WTC11 (cell line): Measurements from ENCODE around the gene RECQL5. TPM values are rescaled to one million over a fixed set of nuclear protein-coding genes. Genes with fewer than 3 reads are reported as not detected.

ENCODE experiments used
- ATAC-seq: fragments of 200-7000 bp; cut with Tn5 transposase; 2 replicates; pipeline ENCODE4 v1.10.0; 2021; ENCODE audit warnings: mild to moderate bottlenecking, moderate library complexity
- CTCF ChIA-PET: fragments of 300-600 bp; sonication (Branson Sonifier 250); formaldehyde crosslinking; loops from one replicate; lab custom pipeline; 2021; ENCODE audit warnings: antibody characterized with exemption; lab: Charles Lee
- POLR2A ChIA-PET: fragments of 350-600 bp; sonication (Branson Sonifier 250); formaldehyde crosslinking; loops from one replicate; lab custom pipeline; 2021; ENCODE audit warnings: antibody characterized with exemption; lab: Charles Lee
- DNase-seq: peaks from one replicate; pipeline ENCODE4 v3.0.0; 2021; ENCODE audit warnings: low spot score
- H3K27ac Mint-ChIP-seq: 2 replicates; pipeline ENCODE4 v1.8.0; 2021; ENCODE audit warnings: mixed read lengths
- H3K27me3 Mint-ChIP-seq: 2 replicates; pipeline ENCODE4 v1.8.0; 2021; ENCODE audit warnings: low read depth, mild to moderate bottlenecking, moderate library complexity, mixed read lengths
- H3K36me3 Mint-ChIP-seq: 2 replicates; pipeline ENCODE4 v1.8.0; 2021; ENCODE audit warnings: mixed read lengths
- H3K4me1 Mint-ChIP-seq: 2 replicates; pipeline ENCODE4 v1.8.0; 2022; ENCODE audit warnings: mixed read lengths
- H3K4me3 Mint-ChIP-seq: 2 replicates; pipeline ENCODE4 v1.8.0; 2021; ENCODE audit warnings: mild to moderate bottlenecking, moderate library complexity, mixed read lengths
- H3K9me3 Mint-ChIP-seq: 2 replicates; pipeline ENCODE4 v1.8.0; 2021; ENCODE audit warnings: mixed read lengths
- GABPB1 ChIP-seq: sonication (generic); formaldehyde crosslinking; IDR thresholded peaks from 2 replicates; pipeline ENCODE4 v1.8.1; 2023; ENCODE audit warnings: mild to moderate bottlenecking, missing genetic modification reagents
- HMGXB4 ChIP-seq: sonication (generic); formaldehyde crosslinking; IDR thresholded peaks from 2 replicates; pipeline ENCODE4 v1.8.1; 2023; ENCODE audit warnings: mild to moderate bottlenecking, moderate library complexity, missing genetic modification reagents
- JUN ChIP-seq: sonication (generic); formaldehyde crosslinking; IDR thresholded peaks from 2 replicates; pipeline ENCODE4 v1.8.0; 2023; ENCODE audit warnings: mild to moderate bottlenecking, missing genetic modification reagents
- PRRX2 ChIP-seq: fragments of 250-450 bp; sonication (Bioruptor Pico); IDR thresholded peaks from 2 replicates; pipeline ENCODE4 v1.8.0; 2021; ENCODE audit warnings: mild to moderate bottlenecking
- STAT6 ChIP-seq: sonication (generic); formaldehyde crosslinking; conservative IDR thresholded peaks from 2 replicates; pipeline ENCODE4 v1.8.1; 2023; ENCODE audit warnings: mild to moderate bottlenecking, low read depth, missing genetic modification reagents, moderate library complexity
- USF2 ChIP-seq: sonication (generic); formaldehyde crosslinking; IDR thresholded peaks from 2 replicates; pipeline ENCODE4 v1.8.1; 2023; ENCODE audit warnings: mild to moderate bottlenecking, missing genetic modification reagents, moderate library complexity
- ZNF219 ChIP-seq: sonication (generic); formaldehyde crosslinking; IDR thresholded peaks from 2 replicates; pipeline ENCODE4 v1.8.0; 2023; ENCODE audit warnings: missing genetic modification reagents, mild to moderate bottlenecking, borderline replicate concordance
- ZNF232 ChIP-seq: sonication (generic); formaldehyde crosslinking; IDR thresholded peaks from 2 replicates; pipeline ENCODE4 v1.8.0; 2022; ENCODE audit warnings: mild to moderate bottlenecking, missing genetic modification reagents
- ZNF263 ChIP-seq: sonication (generic); formaldehyde crosslinking; IDR thresholded peaks from 2 replicates; pipeline ENCODE4 v1.8.1; 2022; ENCODE audit warnings: low read depth, mild to moderate bottlenecking, moderate library complexity, missing genetic modification reagents
- ZSCAN18 ChIP-seq: fragments of 250-450 bp; sonication (Bioruptor Pico); IDR thresholded peaks from 2 replicates; pipeline ENCODE4 v2.1.2; 2022; ENCODE audit warnings: mild to moderate bottlenecking, moderate library complexity
- total RNA-seq: library from RNA; stranded (reverse); gene quantifications from 3 replicates; pipeline ENCODE4 v1.2.3, GENCODE V29; 2021
- TF ChIP-seq, protein P1 (sequence below): sonication (generic); formaldehyde crosslinking; IDR thresholded peaks from 2 replicates; pipeline ENCODE4 v1.8.1; 2023; ENCODE audit warnings: mild to moderate bottlenecking, missing genetic modification reagents
- TF ChIP-seq, protein P2 (sequence below): sonication (generic); formaldehyde crosslinking; IDR thresholded peaks from 2 replicates; pipeline ENCODE4 v1.8.0; 2022; ENCODE audit warnings: mild to moderate bottlenecking, missing genetic modification reagents

The RECQL5 gene
- total RNA-seq, 1 experiment from 2014 or later, result 51.0 TPM

DNA sequence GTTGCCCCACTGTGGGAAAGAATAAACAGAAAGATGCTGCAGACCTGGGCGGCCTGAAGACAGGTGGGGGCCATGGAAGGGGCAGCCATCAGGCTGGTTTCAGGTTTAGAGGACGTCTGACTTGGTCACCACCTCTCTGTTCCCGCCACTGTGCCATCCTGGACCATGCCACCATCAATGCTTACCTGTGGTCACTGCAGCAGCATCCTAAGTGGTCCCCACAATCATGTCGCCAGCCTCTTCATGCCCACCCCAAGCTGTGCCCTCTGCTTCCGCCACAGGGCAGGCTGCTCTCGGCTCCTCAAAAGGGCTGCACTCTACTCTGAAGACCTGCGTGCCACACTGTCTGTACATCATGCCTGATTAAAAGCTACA is 23.3 kb downstream of the RECQL5 start (continued):
- TF ChIP-seq, protein P1, sequence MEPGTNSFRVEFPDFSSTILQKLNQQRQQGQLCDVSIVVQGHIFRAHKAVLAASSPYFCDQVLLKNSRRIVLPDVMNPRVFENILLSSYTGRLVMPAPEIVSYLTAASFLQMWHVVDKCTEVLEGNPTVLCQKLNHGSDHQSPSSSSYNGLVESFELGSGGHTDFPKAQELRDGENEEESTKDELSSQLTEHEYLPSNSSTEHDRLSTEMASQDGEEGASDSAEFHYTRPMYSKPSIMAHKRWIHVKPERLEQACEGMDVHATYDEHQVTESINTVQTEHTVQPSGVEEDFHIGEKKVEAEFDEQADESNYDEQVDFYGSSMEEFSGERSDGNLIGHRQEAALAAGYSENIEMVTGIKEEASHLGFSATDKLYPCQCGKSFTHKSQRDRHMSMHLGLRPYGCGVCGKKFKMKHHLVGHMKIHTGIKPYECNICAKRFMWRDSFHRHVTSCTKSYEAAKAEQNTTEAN, result no peak
- TF ChIP-seq ZNF232 (CRISPR knock-in tag), result no peak

DNA sequence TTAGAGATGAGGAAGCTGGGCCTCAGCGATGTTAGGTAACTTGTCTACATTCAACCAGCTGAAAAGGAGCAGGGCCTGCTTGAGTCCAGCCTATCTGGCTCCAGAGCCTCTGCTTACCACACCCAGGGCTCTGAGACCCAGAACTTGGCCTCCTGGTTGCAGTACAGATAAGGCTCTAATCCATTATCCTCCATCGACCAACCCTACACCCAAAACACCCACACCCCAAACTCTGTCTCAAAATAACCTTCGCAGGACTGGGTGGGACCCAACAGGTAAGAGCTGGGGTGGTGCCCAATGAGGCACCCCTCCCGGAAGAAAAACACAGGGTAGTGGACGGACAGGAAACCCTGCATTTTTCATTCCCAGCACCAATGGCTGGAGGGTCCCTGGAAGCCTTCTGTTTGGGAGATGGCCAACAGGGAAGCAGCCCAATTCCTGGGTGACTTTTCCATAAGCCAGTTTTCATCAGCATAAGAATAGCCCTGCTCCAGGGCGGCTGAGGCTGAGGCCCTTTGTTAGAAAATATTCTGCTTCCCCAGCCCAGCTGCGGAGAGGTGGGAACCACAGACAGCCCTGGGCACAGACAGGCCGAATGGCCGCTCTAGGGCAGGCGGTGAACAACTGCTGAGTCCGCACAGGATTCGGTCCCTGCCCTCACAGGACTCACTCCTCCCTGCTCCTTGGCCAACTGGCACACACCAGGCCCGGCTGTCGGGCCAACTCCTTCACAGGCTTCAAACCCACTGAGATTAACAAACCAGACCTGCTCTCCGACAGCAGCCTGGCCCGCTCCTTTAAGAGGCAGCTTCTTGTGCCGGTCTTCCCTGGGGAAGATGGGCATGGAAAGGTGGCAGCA is 23.9 kb downstream of the RECQL5 start:
- Mint-ChIP-seq H3K27ac (peak overlapping the region; percentile 80), H3K36me3 (no peaks in the 10 kb centered on the region; the same call in 1 of the 2 replicates), H3K4me1 (peaks cover 18% of the 10 kb centered on the region), H3K9me3 (no peaks in the 10 kb centered on the region), H3K27me3 (no peaks in the 10 kb centered on the region), H3K4me3 (no peak overlapping the region)
- TF ChIP-seq ZNF263 (CRISPR knock-in tag), result no peak
- no peak for TF ChIP-seq ZNF232 (CRISPR knock-in tag)
- TF ChIP-seq ZNF219 (CRISPR knock-in tag), result no peak
- no peak for TF ChIP-seq USF2 (CRISPR knock-in tag)
- TF ChIP-seq GABPB1 (CRISPR knock-in tag), result no peak
- TF ChIP-seq, protein P2, sequence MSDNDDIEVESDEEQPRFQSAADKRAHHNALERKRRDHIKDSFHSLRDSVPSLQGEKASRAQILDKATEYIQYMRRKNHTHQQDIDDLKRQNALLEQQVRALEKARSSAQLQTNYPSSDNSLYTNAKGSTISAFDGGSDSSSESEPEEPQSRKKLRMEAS (CRISPR knock-in tag), result no peak
- TF ChIP-seq HMGXB4 (CRISPR knock-in tag), result no peak
- no peak for TF ChIP-seq ZSCAN18 (CRISPR knock-in tag)
- TF ChIP-seq JUN, result no peak
- TF ChIP-seq STAT6 (CRISPR knock-in tag), result no peak
- no peak for TF ChIP-seq PRRX2 (CRISPR knock-in tag)
- ChIA-PET CTCF (interaction anchor here (0.6 to 22.8 kb wide), 10 partner anchors 10 to 112 kb away, joined by 3 to 456 read pairs (median 8); partner anchors contain the start of gene SMIM5), POLR2A (interaction anchor here (0.9 to 1.0 kb wide), 2 partner anchors 9 to 137 kb away, joined by 3 to 4 read pairs; no protein-coding TSS in a partner anchor)
- peak; percentile 86 for ATAC-seq
- peak; percentile 59 for DNase-seq
